Stimulated activated CD8-positive, alpha-beta memory T cell treated with anti-CD3 and anti-CD28 coated beads, Interleukin-7, amount 100 ng/mL, for 48 hours (primary cell): ENCODE results near the gene KCNQ1OT1.

Experiments
- DNase-seq, 2 donors: peaks; one replicate each; pipeline ENCODE4 v3.0.0-alpha.2; 2020; ENCODE audit warnings: low read depth in 1 of 2; ENCODE audit errors: extremely low read depth in 1 of 2

The KCNQ1OT1 gene

DNA sequence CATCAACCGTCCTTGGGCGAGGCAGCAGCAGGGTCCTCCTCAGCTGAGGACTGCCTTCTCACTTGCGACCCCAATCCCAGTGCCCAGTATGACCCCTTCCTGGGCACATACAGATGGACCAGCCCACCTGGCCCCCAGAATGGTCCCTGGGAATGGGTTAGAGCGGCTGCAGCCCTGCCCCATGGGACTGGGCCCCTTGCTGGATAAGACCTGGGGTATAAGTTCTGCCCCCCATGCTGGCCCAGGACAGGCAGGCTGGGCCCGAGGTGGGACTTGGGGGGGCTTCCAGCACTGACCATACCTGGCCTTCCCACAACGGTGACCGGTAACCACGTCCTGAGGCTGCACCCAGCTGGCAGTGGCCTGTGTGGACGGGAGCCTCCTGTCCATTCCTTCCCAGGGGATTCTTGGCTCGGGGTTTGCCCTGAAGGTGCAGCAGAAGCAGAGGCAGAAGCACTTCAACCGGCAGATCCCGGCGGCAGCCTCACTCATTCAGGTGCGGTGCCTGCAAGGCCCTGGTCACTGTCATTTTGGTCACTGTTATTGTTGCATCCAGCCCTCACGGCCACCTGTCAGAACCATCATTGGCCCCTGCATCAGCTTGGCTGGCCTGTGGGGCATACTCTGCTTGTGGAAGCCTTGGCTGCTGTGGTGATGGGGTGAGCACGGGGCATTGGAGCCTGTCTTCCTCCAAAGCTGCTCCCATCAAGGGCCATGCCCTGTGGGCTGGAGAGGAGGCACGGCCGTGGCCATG lies 114.8 kb downstream of the KCNQ1OT1 start:
- DNase-seq = no peak

GRCh38 chr11:2584434-2584811 lies 115.4 kb downstream of the KCNQ1OT1 start:
- no peak for DNase-seq

DNA sequence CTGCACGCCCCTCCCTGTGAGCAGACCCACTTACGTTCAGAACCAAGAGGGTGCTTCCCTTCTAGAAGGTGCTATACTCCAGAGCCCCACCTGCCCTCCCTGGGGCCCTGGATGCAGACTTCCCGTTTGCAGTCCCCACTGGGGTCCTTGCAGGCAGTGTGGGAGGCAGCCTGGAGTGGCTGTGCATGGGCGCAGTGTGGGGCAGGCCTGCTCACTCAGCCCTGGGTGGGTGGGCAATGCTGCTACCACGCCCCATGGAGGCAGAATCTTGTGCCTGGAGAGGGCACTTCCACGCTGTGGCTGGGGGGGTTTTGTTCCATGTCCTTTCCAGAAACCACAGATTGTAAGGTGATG lies 116.2 kb downstream of the KCNQ1OT1 start:
- DNase-seq = no peak

GRCh38 chr11:2582946-2583604 lies 116.7 kb downstream of the KCNQ1OT1 start:
- DNase-seq = no peak

DNA sequence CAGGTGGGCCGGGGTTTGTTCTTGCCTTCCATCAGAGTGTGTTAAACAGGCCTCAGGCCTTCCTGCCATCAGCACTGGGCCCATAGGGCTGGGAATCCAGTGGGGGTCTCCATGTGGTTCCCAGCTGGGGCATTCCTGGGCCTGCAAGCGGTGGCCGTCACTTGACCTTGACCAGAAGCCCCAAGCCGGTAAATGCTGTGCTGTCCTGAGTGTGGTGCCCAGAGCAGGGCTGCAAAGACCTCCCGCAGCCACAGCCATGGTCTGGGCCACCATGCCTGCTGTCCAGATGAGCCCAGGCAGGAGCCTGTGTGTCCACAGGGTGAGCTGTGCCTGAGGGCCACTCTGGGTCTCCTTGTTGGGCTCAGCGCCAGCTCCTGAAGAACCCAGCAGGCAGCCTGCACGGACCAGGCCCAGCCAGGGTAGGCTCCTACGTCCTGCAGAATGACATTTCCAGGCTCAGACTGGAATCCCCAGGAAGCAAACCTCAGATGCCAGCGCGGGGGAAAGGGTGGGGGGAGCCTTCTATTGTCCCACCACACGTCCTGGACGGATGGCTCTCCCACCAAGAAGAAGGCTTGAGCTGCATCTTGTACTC lies 117.3 kb downstream of the KCNQ1OT1 start:
- DNase-seq = no peak

GRCh38 chr11:2581931-2582350 lies 117.9 kb downstream of the KCNQ1OT1 start:
- no peak for DNase-seq

DNA sequence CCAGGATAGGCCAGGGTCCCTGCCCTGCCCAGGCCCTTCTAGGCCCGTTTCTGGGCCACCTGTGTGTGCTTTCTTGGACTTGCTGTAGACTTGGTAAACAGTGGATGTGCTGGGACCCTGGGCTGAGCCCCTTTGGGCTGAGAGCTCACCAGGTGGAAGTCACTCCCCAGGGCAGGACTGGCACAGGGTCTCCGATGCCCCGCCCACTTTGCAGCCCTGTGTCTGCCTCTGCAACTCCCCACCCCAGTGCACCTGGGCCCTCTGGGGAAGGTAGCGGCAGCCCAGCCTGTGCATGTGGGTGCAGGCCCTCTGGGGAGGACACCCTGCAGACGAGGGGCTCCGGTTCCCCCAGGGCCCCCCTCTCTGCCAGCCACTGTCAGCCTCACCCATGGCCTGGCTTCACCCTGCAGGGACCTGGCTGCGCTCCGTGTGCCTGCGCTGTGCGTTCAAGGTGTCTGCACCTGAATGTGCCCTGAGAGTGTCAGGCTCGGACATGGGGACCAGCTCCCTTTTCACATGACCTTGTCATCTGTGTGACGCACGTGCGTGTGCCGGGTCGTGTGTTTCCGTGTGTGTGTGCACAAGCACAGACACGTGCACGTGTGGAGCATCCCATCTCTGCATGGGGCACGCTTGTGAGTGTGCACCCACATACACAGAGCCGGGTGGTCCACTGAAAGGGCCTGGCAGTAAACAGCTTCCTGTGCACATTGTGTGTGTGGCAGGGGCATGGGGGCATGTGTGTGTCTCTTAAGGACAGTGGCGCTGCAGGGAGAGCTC lies 118.5 kb downstream of the KCNQ1OT1 start:
- DNase-seq = no peak

GRCh38 chr11:2580571-2581001 lies 119.2 kb downstream of the KCNQ1OT1 start:
- DNase-seq = no peak

- no peak for DNase-seq
Observed at GRCh38 chr11:2580061-2580421, 119.8 kb downstream of the KCNQ1OT1 start.

GRCh38 chr11:2579315-2580060 lies 120.3 kb downstream of the KCNQ1OT1 start:
- DNase-seq = no peak

DNA sequence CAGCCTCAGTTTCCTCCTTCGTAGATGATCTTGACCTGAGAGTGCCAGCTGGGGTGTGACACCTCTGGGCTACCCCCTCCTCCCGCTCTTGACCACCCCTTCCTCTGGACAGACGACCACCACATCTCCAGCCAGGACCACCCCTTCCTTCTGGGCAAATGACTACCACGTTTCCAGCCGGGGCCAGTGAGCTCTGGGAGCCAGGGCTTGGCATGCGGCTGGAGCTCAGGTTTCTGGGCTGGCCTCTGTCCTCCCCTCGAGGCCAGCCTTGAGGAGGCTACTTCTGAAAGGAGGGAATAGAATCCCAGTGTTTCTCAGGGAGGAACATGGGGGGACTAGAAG lies 120.9 kb downstream of the KCNQ1OT1 start:
- no peak for DNase-seq

DNA sequence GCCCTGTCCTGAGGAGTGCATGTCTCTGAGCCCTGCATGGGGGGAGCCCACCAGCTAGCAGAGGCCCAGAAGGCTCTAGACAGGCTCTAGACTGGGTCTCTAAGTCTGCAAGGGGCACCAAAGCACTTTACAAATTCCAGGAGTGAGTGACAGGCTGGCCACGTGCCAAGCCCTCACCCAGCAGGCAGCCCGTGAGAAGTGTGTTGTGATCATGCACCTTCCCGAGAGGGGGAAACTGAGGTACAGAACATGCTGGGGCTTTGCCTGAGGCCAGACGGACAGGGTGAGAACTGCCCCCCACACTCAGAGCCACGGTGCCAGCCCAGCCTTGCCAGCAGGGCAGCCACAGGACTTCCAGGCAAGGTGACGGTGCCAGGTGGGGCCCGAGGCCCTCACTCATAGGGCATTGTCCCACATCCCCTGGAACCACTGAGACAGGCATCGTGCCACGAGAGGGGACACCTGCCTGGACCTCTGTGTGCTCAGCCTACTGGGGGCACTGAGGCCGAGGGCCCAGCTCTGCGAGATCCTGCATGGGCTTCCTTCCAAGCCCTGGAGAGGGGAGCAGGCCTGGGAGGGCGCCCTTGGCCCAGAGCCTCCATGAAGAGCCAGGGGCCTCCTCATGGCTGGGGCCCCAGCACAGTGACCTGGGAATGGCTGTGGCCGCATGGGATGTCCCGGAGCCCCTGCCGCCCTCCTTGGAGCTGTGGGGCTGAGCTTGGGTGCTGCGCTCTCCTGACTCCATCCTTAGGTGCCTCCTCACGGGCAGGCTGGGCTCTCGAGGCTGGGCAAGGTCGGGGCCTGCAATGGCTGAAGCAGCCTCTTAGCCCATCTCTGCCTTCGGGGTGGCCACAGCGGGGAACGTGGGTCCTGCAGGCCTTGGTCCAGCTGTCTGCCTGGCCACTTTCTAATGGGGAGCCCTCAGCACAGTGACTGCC lies 121.5 kb downstream of the KCNQ1OT1 start:
- no peak for DNase-seq

GRCh38 chr11:2577031-2577990 lies 122.5 kb downstream of the KCNQ1OT1 start:
- no peak for DNase-seq

DNA sequence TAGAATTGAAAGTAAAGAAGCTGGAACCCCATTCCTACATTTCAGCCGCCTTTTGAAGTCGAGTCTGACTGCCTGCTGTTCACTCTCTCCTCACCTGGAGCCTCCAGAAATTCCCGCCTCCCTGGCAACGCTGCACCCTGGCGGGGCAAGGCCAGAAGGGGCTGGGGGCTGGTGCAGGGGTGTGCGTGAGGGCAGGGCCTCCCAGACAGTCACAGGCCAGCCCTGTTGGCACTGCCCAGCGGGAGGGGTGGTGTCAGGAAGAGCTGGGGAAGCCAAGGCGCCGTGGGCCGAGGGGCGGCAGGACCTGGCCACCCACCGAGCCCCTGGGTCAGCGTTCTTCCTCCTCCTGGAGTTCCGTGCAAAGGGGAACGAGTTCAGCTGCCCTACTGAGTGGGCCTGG lies 123.2 kb downstream of the KCNQ1OT1 start:
- no peak for DNase-seq

GRCh38 chr11:2576111-2576510 lies 123.7 kb downstream of the KCNQ1OT1 start:
- no peak for DNase-seq

DNA sequence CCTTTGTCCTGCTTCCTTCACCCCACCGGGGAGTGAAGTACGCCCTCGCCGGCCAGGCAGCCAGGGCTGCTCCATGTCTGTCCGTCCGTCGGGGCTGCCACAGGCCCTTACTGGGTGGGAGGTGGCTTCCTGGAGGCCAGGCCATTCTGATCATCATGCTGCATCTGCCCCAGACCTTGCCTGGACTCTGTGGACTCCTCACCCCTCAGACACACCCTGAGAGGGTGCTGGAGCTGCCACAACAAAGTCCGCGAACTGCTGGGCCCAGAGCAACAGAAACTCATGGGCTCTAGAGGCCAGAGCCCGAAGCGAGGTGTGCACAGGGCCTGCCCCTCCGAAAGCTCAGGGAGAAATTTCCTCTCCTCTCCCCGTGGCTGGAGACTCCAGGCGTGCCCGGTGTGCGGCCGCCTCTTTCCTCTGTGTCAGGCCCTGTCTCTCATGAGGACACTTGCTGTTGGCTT lies 124.2 kb downstream of the KCNQ1OT1 start:
- DNase-seq = no peak

DNA sequence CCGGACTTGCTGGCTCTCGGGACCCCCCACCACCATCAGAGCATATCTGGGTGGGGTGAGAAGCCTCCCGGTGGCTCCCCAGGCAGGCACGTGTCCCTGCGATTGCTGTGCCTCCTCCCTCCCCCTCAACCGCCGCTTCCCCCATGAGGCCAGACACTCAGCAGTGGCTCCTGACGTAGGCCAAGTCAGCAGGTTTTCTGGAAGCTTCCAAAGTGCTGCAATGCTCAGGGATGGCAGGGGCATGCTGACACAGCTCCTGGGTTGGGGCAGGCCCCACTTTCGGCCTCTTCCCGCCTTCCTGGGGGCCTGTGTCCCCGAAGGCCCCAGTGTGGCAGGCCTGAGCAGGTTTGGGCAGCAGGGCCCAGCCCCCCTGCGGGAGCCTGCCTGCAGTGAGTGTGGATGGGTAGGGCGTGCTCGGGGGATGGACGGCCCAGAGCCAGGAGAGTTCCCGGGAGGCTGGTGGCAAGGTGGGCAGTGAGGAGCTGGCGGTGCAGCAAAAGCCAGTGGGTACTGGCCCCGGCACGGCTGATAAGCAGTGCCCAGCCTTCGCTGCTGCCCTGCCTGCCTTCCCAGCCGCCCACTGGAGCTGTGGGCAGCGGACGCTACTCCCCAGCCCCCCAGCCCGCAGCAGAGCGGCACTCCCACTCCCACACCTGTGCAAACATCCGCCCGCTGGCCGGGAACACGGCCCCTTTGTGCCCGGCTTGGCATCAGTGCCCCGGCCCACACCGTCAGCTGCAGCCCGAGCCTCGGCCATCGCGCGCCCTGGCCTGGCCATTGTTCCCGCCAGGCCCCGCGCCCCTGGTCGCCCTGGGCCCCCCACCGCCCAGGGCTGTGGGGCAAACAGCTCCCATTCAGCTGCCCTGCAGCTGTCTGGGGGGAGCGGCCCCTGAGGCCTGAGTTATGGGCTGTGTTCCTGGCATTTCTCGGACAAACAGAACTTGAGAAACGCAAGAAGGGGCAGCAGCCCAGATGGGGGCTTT lies 125.0 kb downstream of the KCNQ1OT1 start:
- no peak for DNase-seq
